GM12878 (cell line): ENCODE measurements around the gene PAX7.

ENCODE experiments used
- CREB1 ChIP-seq: IDR thresholded peaks from 2 replicates; pipeline ENCODE4 v1.6.1; 2012; ENCODE audit warnings: low read depth, mild to moderate bottlenecking, inconsistent platforms
- FOXK2 ChIP-seq: fragments of 450-650 bp; IDR thresholded peaks from 2 replicates; pipeline ENCODE4 v1.6.1; 2017; ENCODE audit warnings: mild to moderate bottlenecking, moderate library complexity
- POLR2A ChIP-seq: IDR thresholded peaks from 2 replicates; pipeline ENCODE4 v1.6.1; 2011; ENCODE audit warnings: low read depth, mild to moderate bottlenecking, low read length
- ZNF24 ChIP-seq: fragments of 450-650 bp; IDR thresholded peaks from 2 replicates; pipeline ENCODE4 v1.6.1; 2017; ENCODE audit warnings: antibody characterized with exemption, mild to moderate bottlenecking
- TF ChIP-seq, protein P1 (sequence below), 3 experiments: IDR thresholded peaks in 2 of 3; conservative IDR thresholded peaks in 1 of 3; 2 replicates each; pipeline ENCODE4 v1.5.1; 2011; ENCODE audit warnings: low read depth in 3 of 3, low read length in 3 of 3, mild to moderate bottlenecking in 3 of 3, control low read depth in 2 of 3, moderate library complexity in 2 of 3, inconsistent platforms in 1 of 3, mixed read lengths in 1 of 3; ENCODE audit not compliant: control insufficient read depth in 2 of 3, insufficient read depth in 1 of 3; ENCODE audit errors: extremely low read depth in 1 of 3
- TF ChIP-seq, protein P2 (sequence below): fragments of 450-650 bp; IDR thresholded peaks from 2 replicates; pipeline ENCODE4 v1.6.1; 2016; ENCODE audit warnings: mild to moderate bottlenecking

DNA sequence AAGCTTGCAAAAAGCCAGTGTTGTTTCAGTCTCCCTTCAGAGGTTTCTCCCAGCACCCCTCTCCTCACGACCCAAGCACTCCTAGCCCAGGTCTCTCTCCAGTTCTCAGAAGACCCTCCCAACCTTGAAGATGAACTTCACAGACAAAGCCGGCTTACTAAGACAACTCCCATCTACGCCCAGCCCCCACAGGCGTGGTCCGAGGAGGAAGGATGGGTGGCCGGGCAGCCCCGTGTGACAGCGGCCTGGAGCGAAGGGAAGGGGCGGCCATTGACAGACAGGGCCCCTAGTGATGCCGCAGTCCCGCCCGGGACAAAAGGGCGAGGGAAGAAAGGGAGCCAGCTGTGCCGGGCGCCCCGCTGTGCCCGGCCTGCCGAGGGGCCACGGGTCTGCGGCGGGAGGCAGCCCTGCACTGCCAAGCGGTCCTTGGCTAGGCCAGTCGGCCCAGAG, 6.9 kb downstream of the PAX7 start:
- TF ChIP-seq, protein P1, sequence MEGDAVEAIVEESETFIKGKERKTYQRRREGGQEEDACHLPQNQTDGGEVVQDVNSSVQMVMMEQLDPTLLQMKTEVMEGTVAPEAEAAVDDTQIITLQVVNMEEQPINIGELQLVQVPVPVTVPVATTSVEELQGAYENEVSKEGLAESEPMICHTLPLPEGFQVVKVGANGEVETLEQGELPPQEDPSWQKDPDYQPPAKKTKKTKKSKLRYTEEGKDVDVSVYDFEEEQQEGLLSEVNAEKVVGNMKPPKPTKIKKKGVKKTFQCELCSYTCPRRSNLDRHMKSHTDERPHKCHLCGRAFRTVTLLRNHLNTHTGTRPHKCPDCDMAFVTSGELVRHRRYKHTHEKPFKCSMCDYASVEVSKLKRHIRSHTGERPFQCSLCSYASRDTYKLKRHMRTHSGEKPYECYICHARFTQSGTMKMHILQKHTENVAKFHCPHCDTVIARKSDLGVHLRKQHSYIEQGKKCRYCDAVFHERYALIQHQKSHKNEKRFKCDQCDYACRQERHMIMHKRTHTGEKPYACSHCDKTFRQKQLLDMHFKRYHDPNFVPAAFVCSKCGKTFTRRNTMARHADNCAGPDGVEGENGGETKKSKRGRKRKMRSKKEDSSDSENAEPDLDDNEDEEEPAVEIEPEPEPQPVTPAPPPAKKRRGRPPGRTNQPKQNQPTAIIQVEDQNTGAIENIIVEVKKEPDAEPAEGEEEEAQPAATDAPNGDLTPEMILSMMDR (IDR thresholded peaks at IDR 0.05 in 2 of 3, conservative IDR thresholded peaks at IDR 0.05 in 1 of 3; ENCODE audit: control insufficient read depth in 2 of 3, extremely low read depth in 1 of 3, insufficient read depth in 1 of 3, low read depth in 3 of 3, low read length in 3 of 3) = no peak
- TF ChIP-seq ZNF24 (no peak), POLR2A (no peak), FOXK2 (no peak), CREB1 (no peak)
- TF ChIP-seq, protein P2, sequence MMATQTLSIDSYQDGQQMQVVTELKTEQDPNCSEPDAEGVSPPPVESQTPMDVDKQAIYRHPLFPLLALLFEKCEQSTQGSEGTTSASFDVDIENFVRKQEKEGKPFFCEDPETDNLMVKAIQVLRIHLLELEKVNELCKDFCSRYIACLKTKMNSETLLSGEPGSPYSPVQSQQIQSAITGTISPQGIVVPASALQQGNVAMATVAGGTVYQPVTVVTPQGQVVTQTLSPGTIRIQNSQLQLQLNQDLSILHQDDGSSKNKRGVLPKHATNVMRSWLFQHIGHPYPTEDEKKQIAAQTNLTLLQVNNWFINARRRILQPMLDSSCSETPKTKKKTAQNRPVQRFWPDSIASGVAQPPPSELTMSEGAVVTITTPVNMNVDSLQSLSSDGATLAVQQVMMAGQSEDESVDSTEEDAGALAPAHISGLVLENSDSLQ = no peak
